ENCODE measurements around the gene PRKCSH. TPM values are rescaled to one million over a fixed set of nuclear protein-coding genes. Genes with fewer than 3 reads are reported as not detected.
"Not testable (repeated sequence)": the region's sequence is repeated elsewhere in the genome, so short reads cannot be mapped to it uniquely, and the experiment has no call there.

The PRKCSH gene
- 100 to 1,000 TPM; 303 to 321 TPM for total RNA-seq

- ATAC-seq = peak; percentile 97
- no peaks in the 10 kb centered on the region for H3K36me3 Mint-ChIP-seq
- H3K27me3 Mint-ChIP-seq = no peaks in the 10 kb centered on the region
- H3K27ac Mint-ChIP-seq = peak within 1 kb of the TSS; percentile 93 to 98
- peak within 1 kb of the TSS; percentile 100 for H3K4me3 Mint-ChIP-seq
- no peaks in the 10 kb centered on the region for H3K9me3 Mint-ChIP-seq
- peaks cover 20 to 28% of the 10 kb centered on the region in 2 donors for H3K4me1 Mint-ChIP-seq (ENCODE audit: low read depth in 2 of 2)
- DNase-seq (ENCODE audit: low spot score) = peak; percentile 99
Measured at GRCh38 chr19:11435057-11435832, at the start of gene PRKCSH, which contains the start of gene ODAD3. Gene PRKCSH (plus strand): TSS chr19:11435635. CDS start chr19:11436118, 483 bp downstream. Gene ODAD3 (minus strand): TSS chr19:11435121. CDS start chr19:11435016, 105 bp downstream.

GRCh38 chr19:11387162-11388034, 48.0 kb upstream of the PRKCSH start:
- Mint-ChIP-seq H3K36me3 (no peaks in the 10 kb centered on the region), H3K9me3 (no peaks in the 10 kb centered on the region), H3K4me1 (ENCODE audit: low read depth in 2 of 2) (peaks cover 6 to 7% of the 10 kb centered on the region in 2 donors), H3K4me3 (no peak overlapping the region), H3K27me3 (no peaks in the 10 kb centered on the region), H3K27ac (no peak overlapping the region)
- ATAC-seq (no peak), DNase-seq (ENCODE audit: low spot score) (no peak)

DNA sequence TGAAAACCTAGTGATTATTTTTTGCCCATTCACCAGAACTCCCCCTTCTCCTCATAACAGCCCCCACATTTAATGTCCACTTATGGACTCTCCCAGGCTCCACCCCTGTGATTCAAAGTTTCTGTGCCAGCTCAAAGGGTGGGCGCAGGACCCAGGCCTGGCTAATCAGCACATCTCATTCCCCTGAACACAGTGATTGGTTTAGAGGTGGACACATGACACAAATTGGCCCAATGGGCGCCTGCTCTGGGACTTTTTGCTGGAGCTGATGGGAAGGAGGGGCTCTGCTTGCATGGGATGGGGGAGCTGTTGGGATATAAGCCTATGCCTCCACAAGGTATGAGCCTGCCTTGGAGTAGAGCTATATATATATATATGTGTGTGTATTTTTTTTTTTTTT, 45.1 kb upstream of the PRKCSH start:
- no peaks in the 10 kb centered on the region for H3K9me3 Mint-ChIP-seq
- peaks cover 4 to 10% of the 10 kb centered on the region in 2 donors for H3K27me3 Mint-ChIP-seq
- H3K27ac Mint-ChIP-seq = no peak overlapping the region
- no peaks in the 10 kb centered on the region for H3K36me3 Mint-ChIP-seq
- H3K4me3 Mint-ChIP-seq = no peak overlapping the region
- no peaks in the 10 kb centered on the region for H3K4me1 Mint-ChIP-seq (ENCODE audit: low read depth in 2 of 2)
- no peak for ATAC-seq
- DNase-seq (ENCODE audit: low spot score) = no peak

DNA sequence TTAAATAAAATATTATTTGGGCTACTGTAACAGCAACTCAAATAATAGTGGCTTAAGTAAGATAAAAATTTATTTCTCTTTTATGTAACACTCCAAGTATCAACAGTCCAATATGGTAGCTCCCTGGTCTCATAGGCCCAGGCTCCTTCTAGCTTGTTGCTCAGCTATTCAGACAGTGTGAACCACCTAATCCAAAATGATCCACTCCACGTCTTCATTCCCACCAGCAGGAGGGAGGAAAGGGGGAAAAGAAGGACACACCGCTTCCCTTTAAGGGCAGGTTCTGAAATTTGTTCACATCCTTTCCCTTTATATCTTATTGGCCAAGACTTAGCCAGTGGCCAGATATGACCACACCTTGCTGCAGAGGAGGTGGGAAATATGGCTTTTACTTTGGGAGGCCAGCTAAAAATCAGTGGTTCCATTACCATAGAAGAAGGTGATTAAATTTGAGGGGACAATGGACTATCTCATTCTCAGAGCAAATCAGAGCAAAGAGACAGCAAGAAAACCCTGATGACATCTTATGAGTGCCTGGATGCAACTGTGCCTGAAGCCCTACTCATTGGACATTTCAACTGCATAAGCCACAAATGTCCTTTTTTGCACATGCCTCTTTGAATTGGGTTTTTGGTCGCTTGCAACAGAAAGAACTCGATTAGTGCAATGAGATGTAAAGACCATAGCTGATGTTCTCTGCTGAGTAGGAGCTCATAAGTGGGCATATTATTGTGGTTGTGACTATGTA, 44.3 kb upstream of the PRKCSH start:
- Mint-ChIP-seq H3K27ac (no peak overlapping the region), H3K9me3 (no peaks in the 10 kb centered on the region), H3K4me3 (no peak overlapping the region), H3K4me1 (ENCODE audit: low read depth in 2 of 2) (no peaks in the 10 kb centered on the region), H3K36me3 (no peaks in the 10 kb centered on the region), H3K27me3 (peaks cover 5 to 13% of the 10 kb centered on the region in 2 donors)
- DNase-seq (ENCODE audit: low spot score) (no peak), ATAC-seq (no peak)

- no peaks in the 10 kb centered on the region for H3K4me1 Mint-ChIP-seq (ENCODE audit: low read depth in 2 of 2)
- no peaks in the 10 kb centered on the region for H3K36me3 Mint-ChIP-seq
- peak in 1 of 2 donors; percentile 24 for ATAC-seq
- peak; percentile 60 for DNase-seq (ENCODE audit: low spot score)
- H3K9me3 Mint-ChIP-seq = no peaks in the 10 kb centered on the region
- no peak overlapping the region for H3K4me3 Mint-ChIP-seq
- H3K27me3 Mint-ChIP-seq = peaks cover 11 to 13% of the 10 kb centered on the region in 2 donors
- H3K27ac Mint-ChIP-seq = no peak overlapping the region
Measured at GRCh38 chr19:11397089-11397610, 38.3 kb upstream of the PRKCSH start.

DNA sequence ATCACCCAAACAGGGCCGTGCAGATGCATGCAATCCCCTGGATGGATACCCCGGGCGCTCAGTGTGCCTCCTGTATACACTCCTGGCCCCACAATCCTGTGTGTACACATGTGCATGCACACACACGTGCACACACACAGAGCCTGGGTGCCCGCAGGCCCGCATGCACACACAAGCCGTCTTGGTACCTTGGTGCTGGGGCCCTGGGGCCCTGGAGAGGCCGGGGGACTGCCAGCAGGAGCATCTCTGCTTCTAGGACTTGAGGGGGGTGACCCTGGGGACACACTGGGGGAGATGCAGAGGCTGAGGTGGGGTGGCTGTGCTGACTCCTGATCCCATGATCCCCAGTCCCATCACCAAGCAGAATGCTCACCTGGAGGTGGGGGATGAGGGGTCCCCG, 35.8 kb upstream of the PRKCSH start:
- H3K4me1 Mint-ChIP-seq (ENCODE audit: low read depth in 2 of 2) = no peaks in the 10 kb centered on the region
- peaks cover 8 to 11% of the 10 kb centered on the region in 2 donors for H3K27me3 Mint-ChIP-seq
- no peaks in the 10 kb centered on the region for H3K9me3 Mint-ChIP-seq
- H3K4me3 Mint-ChIP-seq = no peak overlapping the region
- H3K27ac Mint-ChIP-seq = no peak overlapping the region
- H3K36me3 Mint-ChIP-seq = no peaks in the 10 kb centered on the region
- ATAC-seq = peak in 1 of 2 donors; percentile 40
- peak; percentile 41 for DNase-seq (ENCODE audit: low spot score)

DNA sequence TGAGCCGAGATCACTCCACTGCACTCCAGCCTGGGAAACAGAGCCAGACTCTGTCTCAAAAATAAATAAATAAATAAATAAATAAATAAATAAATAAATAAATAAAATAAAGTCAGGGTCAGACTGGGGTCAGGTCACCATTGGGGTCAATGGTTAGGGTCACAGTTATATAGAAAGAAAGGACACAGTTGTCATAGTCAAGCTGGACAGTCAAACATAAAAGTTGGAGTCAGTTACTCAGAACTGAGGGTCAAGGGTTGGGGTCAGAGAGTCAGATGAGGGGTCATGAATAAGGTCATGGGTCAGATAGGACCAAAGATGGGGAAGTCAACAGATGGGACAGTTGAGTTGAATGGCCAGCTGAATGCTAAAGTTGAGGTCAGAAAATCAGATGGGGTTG, 34.6 kb upstream of the PRKCSH start:
- Mint-ChIP-seq H3K4me3 (no peak overlapping the region), H3K27me3 (peaks cover 0 to 6% of the 10 kb centered on the region in 2 donors), H3K36me3 (no peaks in the 10 kb centered on the region), H3K9me3 (no peaks in the 10 kb centered on the region), H3K4me1 (ENCODE audit: low read depth in 2 of 2) (no peaks in the 10 kb centered on the region), H3K27ac (no peak overlapping the region)
- ATAC-seq (no peak), DNase-seq (ENCODE audit: low spot score) (no peak)

DNA sequence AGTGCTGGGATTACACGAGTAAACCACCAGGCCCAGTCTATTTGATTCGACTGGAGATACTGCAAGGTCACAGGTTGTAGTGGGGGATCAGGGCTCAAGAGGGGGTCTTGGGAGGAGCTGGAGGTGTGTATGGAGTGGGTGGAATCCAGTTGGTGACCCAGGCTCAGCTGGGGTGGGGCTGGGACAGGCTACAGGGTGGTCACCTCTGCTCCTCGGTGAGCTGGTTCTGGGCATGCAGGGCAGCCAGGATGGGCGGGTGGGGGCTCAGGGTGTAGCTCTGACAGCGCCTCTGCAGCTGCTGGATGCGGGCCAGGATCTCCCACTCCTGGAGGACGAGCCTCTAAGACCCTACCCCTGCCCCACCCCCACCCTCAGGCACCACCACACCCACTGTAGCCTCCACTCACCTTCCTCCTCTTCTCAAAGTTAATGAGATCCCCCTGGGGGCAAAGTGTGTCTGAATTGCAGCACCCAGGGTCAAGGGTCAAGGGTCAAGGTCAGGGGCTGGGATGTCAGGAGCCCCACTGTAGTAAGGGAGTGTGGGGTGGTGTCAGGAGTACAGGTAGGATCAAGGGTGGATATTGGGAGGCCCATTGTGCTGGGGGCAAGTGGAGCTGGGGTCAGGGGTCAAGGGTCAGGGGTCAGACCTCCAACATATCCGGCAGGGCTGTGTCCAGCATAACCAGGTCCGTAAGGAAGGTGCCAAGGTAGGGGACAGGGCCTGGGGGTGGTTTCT, 33.5 kb upstream of the PRKCSH start:
- H3K4me3 Mint-ChIP-seq = no peak overlapping the region
- H3K4me1 Mint-ChIP-seq (ENCODE audit: low read depth in 2 of 2) = no peaks in the 10 kb centered on the region
- peaks cover 0 to 6% of the 10 kb centered on the region in 2 donors for H3K27me3 Mint-ChIP-seq
- DNase-seq (ENCODE audit: low spot score) = peak; percentile 58
- no peaks in the 10 kb centered on the region for H3K9me3 Mint-ChIP-seq
- no peak overlapping the region for H3K27ac Mint-ChIP-seq
- no peak for ATAC-seq
- H3K36me3 Mint-ChIP-seq = no peaks in the 10 kb centered on the region

DNA sequence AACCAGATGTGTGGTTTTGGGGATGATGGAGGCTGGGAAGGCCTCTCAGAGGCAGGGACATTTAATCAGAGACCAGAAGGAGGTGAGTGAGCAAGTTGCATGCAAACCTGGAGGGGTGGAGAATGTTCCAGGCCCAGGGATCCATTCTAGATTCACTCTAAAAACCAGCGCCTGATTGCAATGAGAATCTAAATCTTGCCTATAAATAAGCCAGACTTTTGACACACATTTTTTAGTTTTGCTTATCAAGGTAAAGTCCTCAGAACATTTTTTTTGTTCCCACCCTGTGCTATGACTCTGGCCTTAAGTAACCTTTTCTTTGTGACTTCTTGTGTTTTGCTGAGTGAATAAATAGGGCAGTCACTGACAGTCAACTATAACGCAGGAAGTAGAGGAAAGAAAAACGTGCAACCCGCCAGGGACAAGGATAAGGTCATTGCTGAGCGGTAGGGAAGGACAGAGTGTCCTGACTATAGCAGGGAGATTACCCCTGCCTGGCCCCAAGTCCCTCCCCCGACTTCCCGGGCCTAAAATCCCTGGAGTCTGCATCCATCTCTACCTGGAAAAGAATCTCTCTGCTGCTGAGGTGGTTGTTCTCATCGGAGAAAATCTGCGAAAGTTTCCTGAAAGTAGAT, 30.7 kb upstream of the PRKCSH start:
- no peaks in the 10 kb centered on the region for H3K36me3 Mint-ChIP-seq
- no peak overlapping the region for H3K27ac Mint-ChIP-seq
- ATAC-seq (no peak), DNase-seq (ENCODE audit: low spot score) (peak; percentile 6)
- peaks cover 0 to 5% of the 10 kb centered on the region in 2 donors for H3K27me3 Mint-ChIP-seq
- H3K4me3 Mint-ChIP-seq = no peak overlapping the region
- H3K9me3 Mint-ChIP-seq = no peaks in the 10 kb centered on the region
- H3K4me1 Mint-ChIP-seq (ENCODE audit: low read depth in 2 of 2) = no peaks in the 10 kb centered on the region

DNA sequence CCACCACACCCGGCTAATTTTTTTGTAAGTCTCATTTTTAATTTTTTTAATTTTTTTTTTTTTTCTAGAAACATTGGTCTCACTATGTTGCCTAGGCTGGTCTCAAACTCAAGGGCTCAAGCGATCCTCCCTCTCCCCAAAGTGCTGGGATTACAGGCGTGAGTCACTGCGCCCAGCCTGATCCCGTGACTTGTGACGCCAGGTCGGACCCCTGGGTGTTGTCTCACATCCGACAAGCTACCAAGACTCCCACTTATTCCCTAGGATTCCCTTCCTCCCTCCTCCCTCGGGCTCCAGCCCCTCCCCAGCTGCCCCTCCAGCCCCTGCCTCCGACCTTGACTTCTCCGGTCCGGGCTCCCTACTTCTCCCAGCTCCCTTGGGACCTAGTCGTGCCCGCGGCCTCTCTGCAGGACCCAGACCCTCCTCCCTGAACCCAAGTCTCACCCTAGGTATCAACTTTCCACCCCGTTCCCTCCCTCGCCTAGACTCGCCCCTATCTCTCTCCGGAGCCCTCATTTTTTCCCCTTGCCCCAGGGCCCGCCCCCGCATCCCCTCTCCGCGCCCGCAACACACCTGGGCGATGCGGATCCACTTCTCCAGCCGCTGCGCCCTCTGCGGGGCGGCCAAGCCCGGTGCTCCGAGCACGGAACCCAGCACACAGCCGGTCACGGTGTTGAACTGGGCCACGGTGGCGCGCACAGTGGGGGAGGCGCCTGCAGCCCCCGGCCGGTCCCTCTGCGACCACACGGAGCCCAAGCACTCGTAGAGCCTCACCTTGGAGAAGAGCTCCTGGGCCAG, 29.4 kb upstream of the PRKCSH start:
- H3K27me3 Mint-ChIP-seq = peaks cover 0 to 7% of the 10 kb centered on the region in 2 donors
- H3K4me1 Mint-ChIP-seq (ENCODE audit: low read depth in 2 of 2) = no peaks in the 10 kb centered on the region
- no peaks in the 10 kb centered on the region for H3K36me3 Mint-ChIP-seq
- ATAC-seq (peak in 1 of 2 donors; percentile 53), DNase-seq (ENCODE audit: low spot score) (peak; percentile 59)
- no peak overlapping the region for H3K4me3 Mint-ChIP-seq
- H3K27ac Mint-ChIP-seq = no peak overlapping the region
- no peaks in the 10 kb centered on the region for H3K9me3 Mint-ChIP-seq

DNA sequence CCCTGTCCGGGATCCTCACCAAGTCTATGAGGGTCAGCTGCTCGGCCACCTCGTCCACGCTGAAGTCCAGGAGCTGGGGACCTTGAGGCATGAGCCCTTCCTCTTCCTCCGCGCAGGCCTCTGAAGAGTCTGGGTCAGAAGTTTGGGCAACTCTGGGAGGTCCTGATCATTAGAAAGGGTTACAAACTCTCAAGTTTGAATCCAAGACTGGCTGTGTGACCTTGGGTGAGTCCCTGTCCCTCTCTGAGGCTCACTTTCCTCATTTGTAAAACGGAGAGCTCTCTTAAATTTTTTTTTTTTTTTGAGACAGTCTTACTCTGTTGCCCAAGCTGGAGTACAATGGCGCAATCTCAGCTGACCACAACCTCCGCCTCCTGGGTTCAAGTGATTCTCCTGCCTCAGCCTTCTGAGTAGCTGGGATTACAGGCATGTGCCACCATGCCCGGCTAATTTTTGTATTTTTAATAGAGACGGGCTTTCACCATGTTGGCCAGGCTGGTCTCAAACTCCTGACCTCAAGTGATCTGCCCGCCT, 28.7 kb upstream of the PRKCSH start:
- H3K27ac Mint-ChIP-seq; H3K4me3 Mint-ChIP-seq; H3K27me3 Mint-ChIP-seq; H3K36me3 Mint-ChIP-seq; H3K4me1 Mint-ChIP-seq (ENCODE audit: low read depth in 2 of 2); H3K9me3 Mint-ChIP-seq: not testable (repeated sequence)
- DNase-seq (ENCODE audit: low spot score) (peak; percentile 8), ATAC-seq (peak in 1 of 2 donors; percentile 11)

DNA sequence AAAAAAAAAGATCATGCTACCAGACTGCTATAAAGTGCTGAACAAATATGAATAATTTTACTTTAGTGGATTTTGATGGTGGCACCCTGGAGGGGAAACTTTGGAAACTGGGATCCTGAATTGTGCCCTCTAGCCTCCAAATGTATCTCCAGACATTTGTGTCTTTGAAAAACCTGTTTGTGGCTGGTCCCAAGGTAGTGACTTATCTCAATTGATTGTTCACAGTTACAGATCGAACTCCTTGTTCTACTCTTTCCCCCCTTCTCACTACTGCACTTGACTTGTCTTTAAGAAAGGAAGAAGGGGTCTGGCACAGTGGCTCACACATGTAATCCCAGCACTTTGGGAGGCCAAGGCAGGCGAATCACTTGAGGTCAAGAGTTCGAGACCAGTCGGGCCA, 26.8 kb upstream of the PRKCSH start:
- Mint-ChIP-seq H3K27ac (no peak overlapping the region), H3K36me3 (no peaks in the 10 kb centered on the region), H3K4me1 (ENCODE audit: low read depth in 2 of 2) (no peaks in the 10 kb centered on the region), H3K4me3 (no peak overlapping the region), H3K9me3 (no peaks in the 10 kb centered on the region), H3K27me3 (peaks cover 0 to 7% of the 10 kb centered on the region in 2 donors)
- DNase-seq (ENCODE audit: low spot score) (peak; percentile 29), ATAC-seq (no peak)

Data from natural killer cell treated with Interleukin-12 subunit alpha and Interleukin-12 subunit beta and Interleukin-15 and Interleukin-18, amount 100 ng/mL, for 72 hours (primary cell).